ENCODE results near the gene THEMIS2.

Gene THEMIS2

GRCh38 chr1:27886744-27887143 lies 14.4 kb downstream of the THEMIS2 start:
- DNase-seq, result no peak

GRCh38 chr1:27887215-27888021 lies 15.1 kb downstream of the THEMIS2 start:
- peak; percentile 32 for DNase-seq

GRCh38 chr1:27889506-27889905 lies 17.2 kb downstream of the THEMIS2 start:
- no peak for DNase-seq

- DNase-seq, result peak; percentile 56
Observed at GRCh38 chr1:27891196-27891889, 19.0 kb downstream of the THEMIS2 start.

GRCh38 chr1:27894521-27894920 lies 22.2 kb downstream of the THEMIS2 start:
- DNase-seq, result no peak

GRCh38 chr1:27906759-27907158 lies 34.4 kb downstream of the THEMIS2 start:
- DNase-seq, result no peak

- DNase-seq, result peak; percentile 50
Observed at GRCh38 chr1:27912429-27912828, 40.1 kb downstream of the THEMIS2 start.

GRCh38 chr1:27915082-27915575 lies 42.8 kb downstream of the THEMIS2 start:
- DNase-seq, result no peak

- no peak for DNase-seq
Observed at GRCh38 chr1:27922272-27922671, 49.9 kb downstream of the THEMIS2 start.

GRCh38 chr1:27928216-27928954 lies 56.0 kb downstream of the THEMIS2 start:
- DNase-seq, result no peak

- DNase-seq, result no peak
Observed at GRCh38 chr1:27931184-27931583, 58.8 kb downstream of the THEMIS2 start.

- DNase-seq, result no peak
Observed at GRCh38 chr1:27931759-27932158, 59.4 kb downstream of the THEMIS2 start.

- no peak for DNase-seq
Observed at GRCh38 chr1:27934818-27935549, 62.6 kb downstream of the THEMIS2 start, which contains the start of gene SMPDL3B. SMPDL3B (plus strand) TSS chr1:27935000; CDS start chr1:27935184, 184 bp downstream.

GRCh38 chr1:27935721-27936120 lies 63.4 kb downstream of the THEMIS2 start:
- DNase-seq, result no peak

All from stimulated activated CD4-positive, alpha-beta T cell treated with anti-CD3 and anti-CD28 coated beads, Interleukin-4, amount 100 ng/mL, for 24 hours (primary cell).